ENCODE results near the gene PAX5.

PAX5 gene

GRCh38 chr9:36985769-36986467 is 48.1 kb downstream of the PAX5 start:
- peak; percentile 84 for DNase-seq

- no peak for DNase-seq
Observed at GRCh38 chr9:36985061-36985768, 48.9 kb downstream of the PAX5 start.

GRCh38 chr9:36980148-36980974 is 53.7 kb downstream of the PAX5 start:
- DNase-seq, result peak; percentile 98

- DNase-seq, result no peak
Observed at GRCh38 chr9:36976371-36977030, 57.6 kb downstream of the PAX5 start.

GRCh38 chr9:36974731-36975130 is 59.3 kb downstream of the PAX5 start:
- no peak for DNase-seq

GRCh38 chr9:36971935-36972488 is 62.1 kb downstream of the PAX5 start:
- DNase-seq, result no peak

- peak; percentile 45 for DNase-seq
Observed at GRCh38 chr9:36970007-36970888, 63.8 kb downstream of the PAX5 start.

- DNase-seq, result no peak
Observed at GRCh38 chr9:36969216-36969771, 64.8 kb downstream of the PAX5 start.

- DNase-seq, result no peak
Observed at GRCh38 chr9:36968574-36969215, 65.4 kb downstream of the PAX5 start.

GRCh38 chr9:36967997-36968396 is 66.1 kb downstream of the PAX5 start:
- DNase-seq, result no peak

- no peak for DNase-seq
Observed at GRCh38 chr9:36966371-36967097, 67.5 kb downstream of the PAX5 start.

- DNase-seq, result no peak
Observed at GRCh38 chr9:36964791-36965190, 69.3 kb downstream of the PAX5 start.

GRCh38 chr9:36963346-36963745 is 70.7 kb downstream of the PAX5 start:
- DNase-seq, result no peak

- no peak for DNase-seq
Observed at GRCh38 chr9:36962691-36963090, 71.4 kb downstream of the PAX5 start.

GRCh38 chr9:36961561-36962325 is 72.3 kb downstream of the PAX5 start:
- no peak for DNase-seq

GRCh38 chr9:36961051-36961450 is 73.0 kb downstream of the PAX5 start:
- DNase-seq, result no peak

- DNase-seq, result no peak
Observed at GRCh38 chr9:36960575-36960955, 73.5 kb downstream of the PAX5 start.

GRCh38 chr9:36959681-36960574 is 74.1 kb downstream of the PAX5 start:
- DNase-seq, result no peak

Measured in NCI-H146 (cell line).